NCI-H1417 (cell line): Measurements from ENCODE around the gene THBS4.

Source experiments
- DNase-seq, 3 experiments: peaks; one replicate each; lab custom pipeline; 2025; lab: John Stamatoyannopoulos, UW

Gene THBS4

DNA sequence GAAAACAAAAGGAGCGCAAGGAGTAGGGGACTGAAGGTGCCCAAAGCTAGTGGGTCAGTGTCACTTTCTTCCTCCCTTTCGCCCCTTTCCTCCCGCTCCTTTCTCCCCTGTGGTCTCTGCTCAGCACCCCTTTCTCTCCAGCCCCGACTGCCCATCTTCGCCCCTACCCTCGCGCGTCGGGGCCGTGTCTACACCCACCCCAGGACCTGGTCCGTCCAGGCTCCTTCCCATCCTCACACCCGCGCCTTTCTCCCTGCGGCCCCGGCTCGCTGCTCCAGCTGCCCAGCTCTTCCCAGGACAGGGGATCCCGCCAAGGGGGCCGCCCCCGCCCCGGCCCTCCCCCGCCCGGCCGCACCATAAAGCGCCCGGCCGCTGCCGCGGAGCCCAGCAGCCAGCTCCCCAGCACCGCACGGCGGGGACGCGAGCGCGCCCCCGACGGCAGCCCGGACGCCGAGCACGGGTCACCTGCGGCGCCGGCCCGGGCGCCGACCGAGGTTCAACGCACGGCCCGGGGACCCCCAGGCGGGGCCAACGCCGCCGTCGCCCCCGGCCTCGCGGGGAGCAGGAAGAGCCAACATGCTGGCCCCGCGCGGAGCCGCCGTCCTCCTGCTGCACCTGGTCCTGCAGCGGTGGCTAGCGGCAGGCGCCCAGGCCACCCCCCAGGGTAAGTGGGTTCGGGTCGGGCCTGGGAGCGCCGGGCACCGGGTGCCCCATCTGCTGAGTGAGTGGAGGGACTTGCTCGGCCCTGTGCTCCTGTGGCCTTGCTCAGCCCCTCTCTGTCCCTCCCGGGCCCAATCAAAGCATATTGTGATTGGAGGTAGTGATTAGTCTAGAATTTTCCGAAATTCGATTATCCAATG, at the start of gene THBS4:
TSS of gene THBS4 (plus strand) at position 387 of the 860 bp plus-strand sequence. CDS start at position 577, 190 bp downstream.
- DNase-seq: no peak

DNA sequence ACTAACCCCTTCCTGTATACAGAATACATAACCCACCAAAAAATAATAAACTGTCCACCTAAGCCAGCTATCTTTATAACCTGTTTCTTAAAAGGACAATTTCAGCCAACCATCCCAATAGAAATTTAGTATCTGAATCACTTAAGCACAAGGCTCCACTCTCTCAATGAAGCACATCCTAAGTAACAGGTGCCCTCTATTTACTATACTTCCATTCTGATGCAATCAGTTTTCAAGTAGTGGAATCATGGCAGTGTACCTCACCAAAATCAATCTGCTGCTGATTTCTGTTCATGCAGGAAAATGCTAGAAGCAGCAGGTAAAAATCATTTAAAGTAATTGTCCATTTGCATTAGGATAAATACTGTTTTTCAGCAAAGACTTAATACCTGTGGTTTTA, 48.9 kb upstream of the THBS4 start:
- DNase-seq: no peak

DNA sequence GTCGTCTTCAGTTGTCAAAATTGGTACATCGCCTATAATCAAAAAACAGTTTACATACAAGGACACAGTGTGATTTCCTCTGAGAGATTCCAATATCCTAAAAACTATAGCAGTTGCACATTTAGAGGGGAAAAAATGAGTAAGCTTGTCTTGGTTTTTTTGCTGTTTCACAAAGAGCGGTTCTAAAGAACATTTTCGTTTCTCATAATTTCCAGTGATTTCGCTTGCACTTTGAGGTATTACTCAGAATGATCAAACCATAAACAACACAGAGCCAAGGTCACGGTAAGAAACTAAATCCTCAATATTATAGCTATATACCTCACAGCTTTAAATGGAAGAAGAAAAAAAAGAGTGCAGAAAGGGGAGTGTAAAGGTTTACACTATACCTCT, 44.9 kb upstream of the THBS4 start:
- no peak for DNase-seq

DNA sequence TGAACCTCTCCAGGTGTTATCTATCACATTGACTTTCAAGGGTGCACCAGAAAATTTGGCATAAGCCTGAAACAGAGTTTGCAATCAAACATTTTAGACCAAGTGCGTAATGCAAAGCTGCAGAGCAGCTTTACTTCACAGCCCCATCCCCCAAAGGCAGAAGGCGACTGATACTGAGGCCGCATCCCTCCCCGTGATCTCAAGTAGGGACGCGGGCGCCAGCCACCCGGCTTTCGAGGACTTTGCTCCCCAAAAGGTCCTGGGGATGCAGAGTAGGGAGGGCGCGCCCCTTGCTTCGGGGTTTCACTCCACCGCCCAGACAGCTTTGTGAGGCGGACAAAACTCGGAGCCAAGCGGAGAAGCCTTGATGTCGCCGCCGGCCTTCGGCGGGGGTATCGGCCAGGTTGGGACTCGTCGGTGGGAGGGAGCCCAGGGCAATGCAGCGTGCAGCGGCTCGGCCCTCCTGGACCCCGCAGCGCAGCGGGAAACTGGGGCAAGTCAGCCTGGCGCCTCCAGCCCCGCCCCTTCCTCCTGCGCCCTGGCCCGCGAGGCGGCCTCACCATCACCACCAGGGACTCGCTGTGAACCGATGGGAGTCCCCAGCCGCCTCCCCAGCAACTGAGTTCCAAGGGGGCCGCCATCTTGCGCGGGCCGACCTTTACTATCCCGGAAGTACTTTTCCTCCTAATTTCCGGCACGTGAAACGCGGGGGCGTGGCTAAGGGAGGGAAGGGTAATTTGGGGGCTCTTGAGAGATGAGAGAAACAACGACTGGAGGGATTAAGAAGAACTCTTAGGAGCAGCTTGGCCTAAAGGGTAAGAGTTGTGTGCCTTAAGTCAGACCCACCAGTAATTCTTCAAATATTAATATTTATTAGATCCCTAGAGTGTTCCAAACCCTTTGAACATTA, 44.3 kb upstream of the THBS4 start, which contains the start of gene MTX3:
TSS of gene MTX3 (minus strand) at position 665 of the 910 bp plus-strand sequence. CDS start at position 641, 24 bp downstream.
- DNase-seq: peak; percentile 85 to 93 (median 87)

DNA sequence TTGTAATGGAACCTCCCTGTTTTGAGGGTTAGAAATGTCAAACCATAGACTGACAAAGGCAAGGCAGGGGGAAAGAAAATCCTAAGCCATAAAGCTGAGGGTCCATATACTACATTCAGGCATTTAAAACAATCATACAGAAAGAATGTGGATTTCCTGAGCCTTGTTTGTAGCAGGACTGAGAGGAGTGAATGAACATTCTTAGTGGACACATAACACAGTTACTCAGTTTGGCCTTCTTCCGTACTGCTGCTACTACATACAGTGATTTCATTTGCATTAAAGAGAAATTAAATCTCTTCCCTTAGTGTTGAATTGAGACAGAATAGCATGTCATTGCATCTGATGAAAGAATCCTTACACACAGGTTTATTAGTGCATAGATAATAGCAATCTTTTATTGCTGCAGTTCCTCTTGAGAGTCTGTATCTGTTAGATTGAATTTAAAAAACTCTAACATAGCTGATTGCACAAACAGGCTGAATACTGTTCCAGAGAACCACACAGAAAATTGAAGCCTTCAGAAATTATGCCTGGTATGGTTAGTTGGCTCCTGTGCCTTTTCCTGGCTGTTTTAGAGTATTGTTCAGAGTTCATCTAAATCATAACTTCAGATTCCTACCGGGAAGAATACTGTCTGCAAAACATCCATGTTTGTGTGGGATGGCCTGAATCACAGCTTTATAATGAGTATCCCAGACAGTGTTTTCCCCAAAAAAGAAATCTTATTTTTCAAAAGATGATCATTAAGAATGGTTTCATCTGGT, 42.1 kb upstream of the THBS4 start:
- no peak for DNase-seq

DNA sequence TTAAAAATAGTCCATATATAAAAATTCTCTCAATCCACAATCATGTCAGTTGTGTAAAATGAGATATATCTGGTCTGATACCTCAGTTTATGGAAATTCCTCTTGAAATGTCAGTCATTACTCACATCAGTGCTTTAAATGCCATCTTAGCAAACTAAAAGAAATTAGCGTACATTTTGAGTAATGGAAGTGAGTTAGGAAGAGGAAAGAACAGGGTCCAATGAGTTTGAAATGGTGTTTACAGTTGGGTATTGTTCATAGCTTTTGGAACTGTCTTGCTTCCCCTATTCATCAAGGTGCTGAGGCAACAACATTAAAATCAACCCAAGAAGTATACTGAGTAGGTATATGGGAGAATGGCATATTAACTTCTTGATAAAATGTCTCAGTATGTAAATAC, 35.4 kb upstream of the THBS4 start:
- DNase-seq: no peak

DNA sequence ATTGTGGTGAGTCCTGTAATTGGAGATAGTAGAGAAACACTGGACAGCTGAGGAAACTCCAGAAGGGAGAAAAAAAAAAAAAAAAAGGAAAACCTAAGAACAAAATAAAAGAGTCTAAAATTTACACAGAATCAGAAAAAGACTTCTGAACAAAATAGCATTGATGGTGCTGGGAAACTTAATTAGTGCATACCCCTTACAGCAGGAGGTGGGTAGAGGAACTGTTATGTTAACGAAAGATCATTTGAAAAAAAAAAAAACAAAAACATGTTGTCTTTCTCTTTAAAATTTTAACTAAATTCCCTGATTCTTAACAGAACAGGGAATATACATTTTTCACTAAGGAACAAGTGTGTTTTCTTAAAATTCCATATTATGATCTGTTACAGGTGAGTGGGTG, 32.5 kb upstream of the THBS4 start:
- DNase-seq: no peak

DNA sequence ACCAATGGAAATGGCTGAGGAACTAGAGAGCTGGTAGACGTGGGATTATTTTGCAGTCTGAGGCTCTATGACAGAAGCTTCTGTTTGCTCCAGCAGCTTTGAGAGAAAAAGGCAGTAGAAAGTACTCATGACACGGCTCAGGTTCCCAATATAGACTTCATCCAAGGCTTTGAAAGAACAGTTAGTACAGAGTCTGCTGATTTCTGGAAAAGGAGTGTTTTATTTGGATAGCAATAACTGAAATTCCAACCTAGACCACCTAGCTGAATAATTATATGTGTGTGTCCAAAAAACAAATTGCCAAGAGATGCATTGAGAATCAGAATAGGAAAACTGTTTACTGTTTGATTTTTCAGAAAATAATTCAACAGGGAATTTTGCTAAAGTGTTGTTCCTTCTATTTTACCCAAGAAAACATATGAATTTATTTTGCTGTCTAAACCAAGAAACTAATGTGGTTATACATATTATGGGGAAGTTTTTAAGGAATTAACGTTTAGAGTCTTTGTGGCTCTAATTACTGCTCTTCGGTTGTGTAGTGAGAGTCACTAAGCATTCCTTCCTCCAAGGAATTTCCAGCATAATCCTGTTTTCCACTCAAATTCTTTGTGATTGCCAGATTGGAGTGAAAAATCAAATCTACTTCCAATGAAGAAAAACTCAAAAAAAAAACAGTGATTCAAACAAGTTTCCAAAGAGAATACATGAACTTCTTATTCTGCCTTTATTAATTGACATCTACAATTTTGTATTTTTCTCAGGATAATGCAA, 26.0 kb upstream of the THBS4 start:
- no peak for DNase-seq

DNA sequence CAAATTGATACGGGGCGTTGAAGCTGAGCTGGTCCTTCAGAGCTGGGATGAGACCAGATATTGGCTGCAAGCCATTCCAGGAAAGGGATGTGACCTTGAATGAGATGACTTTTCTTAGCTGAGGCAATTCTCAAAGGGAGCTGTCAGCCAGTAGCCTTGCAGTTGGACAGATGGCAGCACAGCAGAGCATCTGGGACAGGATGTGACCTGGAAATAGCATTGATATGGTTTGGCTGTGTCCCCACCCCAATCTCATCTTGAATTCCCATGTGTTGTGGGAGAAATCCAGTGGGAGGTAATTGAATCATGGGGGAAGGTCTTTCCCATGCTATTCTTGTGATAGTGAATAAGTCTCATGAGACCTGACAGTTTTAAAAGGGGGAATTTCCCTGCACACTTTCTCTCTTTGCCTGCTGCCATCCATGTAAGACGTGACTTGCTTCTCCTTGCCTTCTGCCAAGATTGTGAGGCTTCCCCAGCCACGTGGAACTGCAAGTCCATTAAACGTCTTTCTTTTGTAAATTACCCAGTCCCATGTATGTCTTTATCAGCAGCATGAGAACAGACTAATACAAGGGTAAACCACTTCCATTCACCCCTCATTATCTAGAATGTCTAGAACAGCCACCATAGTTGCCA, 24.3 kb upstream of the THBS4 start:
- no peak for DNase-seq

DNA sequence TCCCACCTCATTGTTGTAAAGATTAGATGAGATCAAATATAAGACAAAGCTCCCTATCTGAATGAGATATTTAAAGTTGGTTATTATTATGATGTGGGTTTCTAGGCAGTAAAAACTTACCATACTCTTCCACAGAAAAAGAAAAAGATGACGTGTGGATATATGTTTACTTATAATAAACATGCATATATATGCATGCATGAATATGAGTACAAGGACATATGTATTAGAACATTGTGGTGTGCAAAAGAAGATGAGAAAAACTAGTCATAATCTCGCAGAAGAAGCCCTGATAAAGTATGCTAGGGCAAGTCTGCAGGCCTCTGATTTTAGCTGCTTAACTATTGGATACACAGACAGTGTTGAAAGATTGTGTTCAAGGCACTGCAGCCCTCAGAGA, 10.1 kb upstream of the THBS4 start:
- DNase-seq: no peak

DNA sequence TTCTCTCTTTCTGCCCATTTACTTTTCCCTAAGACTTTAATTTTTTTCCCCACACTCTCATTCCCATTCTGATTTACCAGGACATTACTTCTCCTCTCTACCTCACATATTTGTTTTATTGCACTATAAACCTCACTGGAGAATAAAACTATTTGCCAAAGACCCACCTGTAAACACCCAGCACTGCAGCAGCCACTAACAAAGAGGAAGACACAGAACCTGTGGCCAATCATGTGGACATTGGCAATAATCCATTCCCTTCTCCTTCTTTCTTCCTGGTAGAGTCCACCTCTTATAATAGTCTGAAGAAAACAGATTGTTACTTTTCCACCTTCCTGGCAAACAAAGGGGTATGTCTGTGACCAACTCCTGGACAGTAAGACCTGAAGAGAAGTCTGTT, 8.3 kb upstream of the THBS4 start:
- DNase-seq: no peak

DNA sequence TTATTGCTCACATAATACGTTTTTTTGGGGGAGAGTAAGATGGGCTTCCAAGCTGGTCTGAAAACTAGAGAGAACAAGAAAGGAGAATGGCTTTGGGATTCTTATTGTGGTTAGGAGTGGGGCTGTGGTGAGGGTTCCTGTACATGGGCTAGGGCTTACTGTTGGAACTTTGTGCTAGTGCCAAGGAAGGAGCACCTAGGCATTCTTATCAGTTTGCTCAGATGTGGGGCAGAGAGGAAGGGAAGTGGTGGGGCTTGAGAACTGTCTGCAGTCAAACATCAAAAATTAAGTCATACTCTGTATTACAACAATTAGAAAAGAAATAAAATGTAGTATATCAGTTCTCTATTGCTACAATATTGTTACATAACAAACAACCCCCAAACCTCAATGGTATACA, 4.0 kb upstream of the THBS4 start:
- no peak for DNase-seq

DNA sequence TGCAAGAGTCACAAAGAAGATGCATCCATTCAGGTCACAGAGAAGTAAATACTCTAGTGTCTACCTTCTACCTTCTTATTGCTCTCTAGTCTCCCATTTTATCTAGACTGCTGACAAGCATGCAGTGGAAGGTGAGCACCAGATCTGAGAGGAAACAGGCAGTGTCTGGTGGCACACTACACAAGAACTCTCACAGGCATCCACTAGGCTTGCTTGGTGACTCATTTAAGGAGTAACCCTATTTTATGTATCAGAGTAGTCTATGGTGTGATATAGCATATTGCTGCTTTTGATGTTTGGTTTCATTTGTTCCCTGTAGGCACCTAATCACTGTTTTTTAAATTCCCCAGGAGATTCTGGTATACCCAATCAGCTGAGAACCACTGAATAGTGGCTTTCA, 1.6 kb upstream of the THBS4 start:
- no peak for DNase-seq

DNA sequence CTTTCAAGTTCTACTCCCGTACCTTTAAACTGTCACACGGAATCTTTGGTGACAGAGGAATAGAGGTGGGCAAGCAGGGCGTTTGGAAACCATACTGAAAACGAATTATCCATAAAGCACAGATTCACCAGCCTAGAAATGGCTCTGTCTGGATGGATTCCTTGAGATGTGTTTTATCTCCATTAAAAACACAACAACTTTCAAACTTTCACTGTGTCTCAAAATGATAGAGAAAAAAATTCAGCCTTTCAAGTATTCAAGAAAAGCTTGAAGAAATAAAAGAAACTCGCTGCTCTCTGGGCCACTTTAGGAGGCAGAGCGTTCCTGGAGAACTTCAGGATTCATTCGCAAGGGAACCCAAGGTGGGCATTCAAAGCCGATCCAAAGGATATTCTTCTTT, 589 bp upstream of the THBS4 start:
- no peak for DNase-seq

DNA sequence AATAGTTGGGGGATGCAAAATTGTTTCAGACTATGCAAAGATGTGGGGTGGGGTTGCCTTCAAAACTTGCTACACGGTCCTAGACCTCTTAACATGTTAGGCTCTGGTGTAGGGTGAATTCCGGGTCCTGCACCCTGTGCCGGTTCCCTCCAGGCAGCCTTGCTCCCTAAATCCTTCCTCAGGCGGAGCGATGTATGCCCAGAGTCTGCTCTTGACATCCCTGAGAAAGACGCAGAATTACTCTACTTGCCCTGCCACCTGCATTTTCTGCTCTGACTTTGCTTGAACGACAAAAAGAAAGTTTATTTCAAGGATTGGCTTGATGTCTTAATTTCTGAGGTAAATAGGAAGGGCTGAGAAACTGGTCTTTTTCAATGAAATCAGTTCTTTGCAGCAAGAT, 691 bp downstream of the THBS4 start:
- DNase-seq: no peak

DNA sequence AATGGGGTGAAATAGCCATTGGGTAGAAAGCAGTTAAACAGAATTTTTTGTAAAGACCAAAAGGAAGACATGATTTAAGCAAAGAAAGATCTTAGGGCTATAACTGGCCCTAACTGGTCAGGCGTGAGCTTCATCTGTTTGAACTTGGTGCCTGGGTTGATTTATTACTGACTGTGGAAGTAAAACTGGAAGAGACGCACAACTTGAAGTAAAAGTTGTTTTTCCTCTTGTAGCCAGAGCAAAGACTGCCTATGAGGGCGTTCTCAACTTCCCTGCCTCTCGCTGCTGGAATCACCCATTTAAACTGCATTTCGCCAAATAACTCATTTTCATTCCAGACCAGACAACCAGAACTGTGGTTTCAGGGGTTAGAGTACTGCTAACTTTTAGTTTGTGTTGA, 1.5 kb downstream of the THBS4 start:
- DNase-seq: no peak

DNA sequence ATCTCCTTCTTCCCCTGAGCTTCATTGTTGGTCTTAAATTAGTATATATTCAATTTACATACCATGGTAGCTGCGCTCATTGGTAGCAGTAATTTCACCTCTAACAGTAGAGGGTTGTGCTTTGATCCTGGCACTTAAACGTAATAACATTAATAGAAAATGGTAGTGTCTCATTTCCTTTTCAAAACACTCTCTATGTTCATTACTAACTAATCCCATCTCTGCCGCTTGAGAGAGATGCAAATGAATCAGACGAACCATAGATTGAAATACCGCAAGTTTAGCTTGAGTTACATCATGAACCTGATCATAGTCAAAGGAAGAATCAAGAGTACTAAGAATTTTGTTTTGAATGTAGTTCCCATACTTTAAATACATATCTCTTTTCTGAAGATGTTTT, 2.2 kb downstream of the THBS4 start:
- no peak for DNase-seq

DNA sequence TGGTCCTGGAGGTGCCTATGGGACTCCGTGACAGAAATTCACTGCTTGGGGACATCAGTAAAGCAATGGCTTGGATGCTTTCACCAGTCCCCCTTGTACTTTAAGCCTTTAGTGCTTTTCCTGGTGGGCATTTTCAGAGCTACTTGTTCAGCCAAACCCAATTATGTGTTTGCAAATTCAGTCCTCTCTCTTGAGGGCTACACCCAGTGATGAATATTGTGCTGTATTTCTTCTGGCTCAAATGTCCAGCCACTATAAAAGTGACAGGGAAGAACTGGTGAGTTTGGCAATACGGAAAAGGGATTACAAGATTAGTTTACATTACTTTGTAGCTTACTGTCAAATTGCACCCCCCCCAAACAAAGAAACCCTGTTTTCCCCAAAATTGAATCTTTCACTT, 4.5 kb downstream of the THBS4 start:
- no peak for DNase-seq

DNA sequence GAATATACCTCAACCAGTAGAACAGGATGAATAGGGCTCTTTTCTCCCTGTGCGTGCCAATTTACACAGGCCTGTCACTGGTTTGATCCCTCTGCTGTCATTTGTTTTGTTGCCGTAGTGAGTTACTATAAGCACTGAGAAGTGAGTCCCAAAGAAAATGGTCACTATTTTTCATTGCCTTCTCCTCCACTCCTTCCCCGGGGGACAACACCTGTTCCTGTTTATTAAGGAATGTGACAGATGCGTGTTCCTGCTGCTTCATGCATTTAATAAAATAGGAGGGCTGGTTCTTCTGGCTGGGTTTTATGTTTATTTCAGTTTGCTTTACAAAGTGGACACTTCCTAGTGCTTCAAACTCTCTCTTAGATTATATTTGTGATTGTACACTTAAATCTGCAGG, 6.4 kb downstream of the THBS4 start:
- peak in 1 of 3 experiments; percentile 2 for DNase-seq

DNA sequence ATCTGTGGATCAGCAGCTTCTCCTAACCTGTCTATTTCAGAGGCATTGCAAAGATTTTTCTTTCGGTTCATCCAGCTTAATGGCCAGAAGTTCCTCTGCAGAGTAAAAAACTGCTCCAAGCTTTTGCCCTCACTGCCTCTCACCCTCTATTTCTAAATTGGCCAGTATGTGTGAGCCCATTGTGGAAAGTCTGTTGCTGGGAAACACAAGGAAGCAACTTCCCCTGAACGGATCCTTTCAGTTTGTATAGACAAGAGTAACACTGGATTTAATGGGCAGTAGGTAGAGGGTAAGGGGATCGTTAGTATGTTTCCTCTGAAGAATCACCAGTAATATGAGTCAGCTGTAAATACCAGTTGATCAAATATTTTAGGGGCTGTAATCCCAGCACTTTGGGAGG, 7.2 kb downstream of the THBS4 start:
- no peak for DNase-seq

DNA sequence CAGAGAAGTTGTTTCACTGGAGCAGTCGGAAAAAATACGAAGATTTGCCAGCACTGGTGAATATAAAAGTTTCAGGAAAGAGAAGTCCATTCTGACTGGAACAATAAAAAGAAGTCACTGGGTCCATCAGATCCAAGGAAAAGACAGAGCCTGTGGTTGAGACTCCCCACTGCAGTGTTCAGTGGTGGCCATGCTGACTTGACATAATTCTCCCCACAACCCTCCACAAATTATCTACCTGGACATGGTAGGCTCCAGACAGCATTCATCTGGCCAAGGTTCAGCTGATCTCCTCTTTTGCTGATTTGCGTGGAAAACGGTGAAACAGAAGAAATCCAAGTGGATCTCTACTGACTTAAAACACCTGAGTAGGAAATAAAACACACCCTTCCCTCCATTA, 8.0 kb downstream of the THBS4 start:
- DNase-seq: no peak
